ENCODE measurements around the gene ABCA3.

ABCA3 gene

GRCh38 chr16:2317231-2318020, 23.1 kb downstream of the ABCA3 start:
- H3K4me3 ChIP-seq (replicated peaks; ENCODE audit: low read depth, low read length): no peak overlapping the region
- no peak for DNase-seq (ENCODE audit: low read depth)
- TF ChIP-seq CTCF (IDR thresholded peaks at IDR 0.05; ENCODE audit: low read length, missing control alignments): no peak

GRCh38 chr16:2308089-2308962, 32.2 kb downstream of the ABCA3 start:
- no peak for TF ChIP-seq CTCF (IDR thresholded peaks at IDR 0.05; ENCODE audit: low read length, missing control alignments)
- DNase-seq (ENCODE audit: low read depth): no peak
- no peak overlapping the region for H3K4me3 ChIP-seq (replicated peaks; ENCODE audit: low read depth, low read length)

GRCh38 chr16:2299915-2300192, 40.7 kb downstream of the ABCA3 start:
- no peak for TF ChIP-seq CTCF (IDR thresholded peaks at IDR 0.05; ENCODE audit: low read length, missing control alignments)
- no peak for DNase-seq (ENCODE audit: low read depth)
- H3K4me3 ChIP-seq (replicated peaks; ENCODE audit: low read depth, low read length): no peak overlapping the region

GRCh38 chr16:2299121-2299914, 41.2 kb downstream of the ABCA3 start:
- no peak overlapping the region for H3K4me3 ChIP-seq (replicated peaks; ENCODE audit: low read depth, low read length)
- no peak for TF ChIP-seq CTCF (IDR thresholded peaks at IDR 0.05; ENCODE audit: low read length, missing control alignments)
- DNase-seq (ENCODE audit: low read depth): no peak

- no peak for DNase-seq (ENCODE audit: low read depth)
- H3K4me3 ChIP-seq (replicated peaks; ENCODE audit: low read depth, low read length): no peak overlapping the region
- no peak for TF ChIP-seq CTCF (IDR thresholded peaks at IDR 0.05; ENCODE audit: low read length, missing control alignments)
Measured at GRCh38 chr16:2298621-2299020, 41.9 kb downstream of the ABCA3 start.

GRCh38 chr16:2297506-2297860, 43.0 kb downstream of the ABCA3 start:
- no peak for TF ChIP-seq CTCF (IDR thresholded peaks at IDR 0.05; ENCODE audit: low read length, missing control alignments)
- no peak for DNase-seq (ENCODE audit: low read depth)
- H3K4me3 ChIP-seq (replicated peaks; ENCODE audit: low read depth, low read length): no peak overlapping the region
